Right lung (tissue), 5 donors: ENCODE measurements around the gene HOTAIR. TPM values are rescaled to one million over a fixed set of nuclear protein-coding genes. Genes with fewer than 3 reads are reported as not detected.
A peak's percentile ranks its signal among the peaks of the same experiment; 100 is the strongest.

Experiments
- DNase-seq, 2 donors: peaks; one replicate each; pipeline ENCODE4 v3.0.0-alpha.2; 2013
- polyA plus RNA-seq, 5 donors: library from polyadenylated mRNA; unstranded; fragments of 120-200 nt; gene quantifications; one replicate each; pipeline versions ENCODE4 v1.2.1 to v1.2.3, GENCODE V29; 2013; ENCODE audit warnings: inconsistent platforms in 1 of 5, low replicate concordance in 1 of 5; ENCODE audit not compliant: insufficient read length in 5 of 5, insufficient read depth in 1 of 5

HOTAIR gene
- polyA plus RNA-seq, 5 donors: 0.13 TPM; not detected in 4

DNA sequence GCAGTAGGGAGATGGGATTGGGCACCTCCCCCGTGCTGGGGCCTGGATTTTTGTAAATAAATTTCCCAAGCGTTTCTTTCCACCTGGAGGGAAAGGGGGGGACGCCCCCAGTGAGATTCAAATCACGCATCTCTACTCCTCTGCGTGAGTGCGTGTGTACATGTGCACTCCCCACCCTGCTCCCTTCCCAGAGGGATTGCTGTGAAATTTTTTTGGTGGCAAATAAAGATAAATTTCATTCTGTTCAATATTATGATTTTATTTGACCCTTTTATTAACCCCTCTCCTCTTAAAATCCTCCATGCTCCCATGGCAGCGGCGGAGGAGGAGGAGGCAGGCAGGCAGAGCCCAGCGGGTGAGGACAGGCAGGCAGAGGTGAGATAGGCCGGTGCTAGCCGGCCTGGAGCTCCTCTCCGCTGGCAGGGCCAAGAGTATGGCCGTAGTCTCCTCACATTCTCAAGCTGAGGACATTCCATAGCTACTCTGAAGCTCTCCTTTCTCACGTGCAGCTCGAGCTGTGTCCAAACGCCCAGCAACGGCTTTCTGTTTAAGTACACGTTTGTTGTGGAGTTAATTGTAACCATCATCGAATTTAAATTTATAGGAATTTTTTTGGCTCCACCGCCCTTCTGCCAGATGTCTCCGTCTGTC is 1.5 kb upstream of the HOTAIR start:
- DNase-seq: peak in 1 of 2 donors; percentile 48

GRCh38 chr12:53975479-53976152 is 862 bp upstream of the HOTAIR start:
- DNase-seq: no peak

DNA sequence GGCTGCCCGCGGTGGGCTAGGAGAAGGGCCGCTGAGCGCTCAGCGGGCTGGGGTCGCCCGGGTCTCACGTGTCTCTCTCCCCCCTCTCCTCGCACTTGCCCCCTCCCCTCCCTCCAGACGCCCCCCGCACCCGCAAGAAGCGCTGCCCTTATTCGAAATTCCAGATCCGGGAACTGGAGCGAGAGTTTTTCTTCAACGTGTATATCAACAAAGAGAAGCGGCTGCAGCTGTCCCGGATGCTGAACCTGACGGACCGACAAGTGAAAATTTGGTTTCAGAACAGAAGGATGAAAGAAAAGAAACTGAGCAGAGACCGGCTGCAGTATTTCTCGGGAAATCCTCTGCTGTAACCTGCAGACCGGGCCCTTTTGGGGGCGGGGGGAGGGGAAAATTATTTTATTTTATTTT is 314 bp upstream of the HOTAIR start:
- no peak for DNase-seq

GRCh38 chr12:53973236-53974042 is 1.3 kb downstream of the HOTAIR start:
- no peak for DNase-seq

DNA sequence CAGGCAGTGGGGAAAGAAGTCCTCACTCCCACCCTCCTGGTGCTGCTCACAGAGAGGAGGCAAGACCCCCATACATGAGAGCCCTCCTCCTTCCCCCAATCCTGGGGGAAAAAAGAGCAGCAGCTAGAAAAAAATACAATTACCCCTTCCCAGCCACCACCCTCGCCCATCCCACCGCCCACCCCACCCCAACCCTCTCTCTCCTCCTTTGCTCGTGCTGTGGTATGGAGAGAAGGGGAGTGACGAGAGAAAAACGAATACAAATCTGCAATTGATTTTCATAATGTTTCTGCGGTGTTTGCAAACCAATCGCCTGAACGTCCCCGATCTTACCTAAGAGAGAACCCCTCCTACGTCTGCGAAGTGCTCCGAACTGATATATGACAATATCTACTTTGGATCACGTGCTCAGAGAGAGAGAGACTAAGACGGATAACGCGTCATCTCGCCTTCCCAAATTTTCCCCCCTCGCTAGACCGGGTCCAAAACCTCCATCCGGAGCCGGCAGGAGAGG is 2.0 kb downstream of the HOTAIR start, which contains the start of gene HOXC11:
HOXC11 (plus strand) TSS at position 405 of the 514 bp plus-strand sequence. CDS start 116 bp downstream, outside the sequence.
- no peak for DNase-seq

DNA sequence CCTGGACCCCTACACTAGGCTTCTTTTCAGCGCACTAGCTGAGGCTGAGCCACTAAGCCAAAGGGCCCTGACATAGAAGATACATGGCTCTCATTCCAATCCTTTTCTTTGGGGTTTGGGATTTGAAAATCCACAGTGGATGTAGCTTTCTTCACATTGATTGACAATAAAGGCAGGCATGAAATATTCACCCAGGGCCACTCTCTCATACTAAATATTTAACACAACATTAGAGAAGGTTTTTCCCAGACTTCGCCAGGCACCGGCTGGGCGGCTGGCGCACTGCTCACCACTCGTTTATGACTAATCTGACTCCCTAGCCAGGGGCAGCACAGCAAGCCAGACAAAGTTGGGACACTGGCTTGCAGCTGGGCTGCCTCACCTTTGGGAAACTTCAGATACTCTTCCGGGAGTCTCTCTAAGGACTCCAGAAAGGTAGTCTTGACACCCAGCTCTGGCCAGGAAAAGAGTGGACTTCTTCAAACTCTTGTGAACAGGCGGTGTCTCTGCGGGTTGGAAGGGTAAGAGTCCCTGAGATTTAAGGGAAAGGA is 2.5 kb downstream of the HOTAIR start:
- no peak for DNase-seq

- no peak for DNase-seq
Observed at GRCh38 chr12:53971686-53972085, 3.1 kb downstream of the HOTAIR start.

GRCh38 chr12:53971129-53971528 is 3.6 kb downstream of the HOTAIR start:
- no peak for DNase-seq

GRCh38 chr12:53970451-53970850 is 4.3 kb downstream of the HOTAIR start:
- no peak for DNase-seq

DNA sequence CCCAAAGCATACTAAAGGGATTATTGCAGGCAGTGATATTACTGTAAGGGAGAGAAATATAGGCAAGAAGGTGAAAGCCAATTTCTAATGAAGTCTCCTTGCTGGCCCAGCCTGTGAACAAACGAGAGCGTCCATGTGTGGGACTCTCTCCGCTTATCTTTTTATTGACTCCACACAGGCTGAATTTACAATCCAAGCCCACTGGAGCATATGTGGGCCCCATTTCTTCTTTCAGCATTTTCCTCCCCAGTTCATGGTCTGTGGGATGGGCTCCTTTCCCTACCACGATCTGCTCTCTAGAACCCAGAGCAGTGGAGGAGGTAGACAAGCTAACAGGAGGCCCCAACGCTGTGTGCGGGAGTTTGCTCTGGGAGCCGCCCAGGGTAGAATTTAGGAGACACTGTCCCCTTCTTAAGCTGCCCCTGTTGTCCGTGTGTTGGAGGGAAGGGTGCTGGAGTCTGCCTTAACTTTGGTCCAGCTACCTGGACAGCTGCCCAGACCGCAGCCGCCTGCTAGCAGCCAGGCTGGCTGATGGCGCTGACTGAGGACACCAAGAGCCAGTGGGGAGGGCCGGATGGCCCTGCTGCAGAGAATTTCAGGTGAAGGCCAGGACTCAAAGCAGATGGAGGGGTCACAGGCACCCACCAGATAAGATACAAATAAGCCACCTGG is 5.0 kb downstream of the HOTAIR start:
- DNase-seq: no peak

- DNase-seq: no peak
Observed at GRCh38 chr12:53968214-53969127, 6.3 kb downstream of the HOTAIR start.

- DNase-seq: no peak
Observed at GRCh38 chr12:53967421-53967925, 7.3 kb downstream of the HOTAIR start.

DNA sequence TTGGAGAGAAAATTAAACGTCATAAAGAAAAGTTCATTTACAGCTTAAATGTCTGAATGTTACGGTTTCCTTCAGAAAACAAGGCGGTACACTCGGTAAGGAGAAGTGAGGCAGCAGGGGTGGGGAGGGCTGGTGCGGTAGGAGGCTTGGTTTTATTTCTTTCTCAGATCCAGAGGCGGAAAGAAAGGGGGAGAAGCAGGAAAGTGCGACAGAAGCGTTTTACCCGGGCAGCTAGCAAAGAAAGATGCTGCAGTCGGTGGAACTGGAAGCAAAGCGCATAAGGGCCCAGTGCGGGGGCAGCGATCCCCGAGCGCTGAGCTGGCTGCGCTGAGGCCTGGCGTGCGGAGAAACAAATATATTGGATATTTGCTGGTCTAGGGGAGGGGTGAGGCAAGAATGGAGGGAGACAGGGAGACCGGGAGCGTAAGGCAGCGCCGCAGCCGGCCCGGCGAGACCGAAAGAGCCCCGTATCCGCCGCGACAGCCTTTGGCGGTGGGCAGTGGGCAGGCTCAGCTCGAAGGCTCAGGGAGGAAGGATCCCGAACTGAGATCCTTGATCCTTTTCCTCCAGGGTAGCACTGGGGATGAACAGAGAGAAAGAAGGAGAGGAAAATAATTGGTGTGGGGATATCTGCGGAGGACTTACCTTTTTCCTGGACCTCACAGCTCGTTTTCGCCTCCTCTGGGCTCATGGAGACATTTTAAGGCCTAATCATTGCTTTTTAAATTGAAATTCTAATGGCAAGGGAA is 8.2 kb downstream of the HOTAIR start:
- no peak for DNase-seq

DNA sequence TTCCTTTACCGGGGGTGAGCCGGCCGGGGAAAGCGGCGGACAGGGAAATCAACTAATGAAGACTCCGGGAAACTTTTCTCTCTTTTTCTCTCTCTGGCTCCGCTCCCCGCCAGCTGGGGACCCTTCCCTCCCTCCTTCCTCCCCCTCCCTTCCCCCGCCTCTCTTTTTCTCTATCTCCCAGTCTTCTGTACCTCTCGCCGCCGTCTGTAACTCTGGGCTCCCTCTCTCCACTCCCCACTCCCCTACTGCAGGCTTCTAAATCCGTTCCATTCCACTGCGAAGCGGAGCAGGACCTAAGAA is 8.7 kb downstream of the HOTAIR start:
- no peak for DNase-seq

DNA sequence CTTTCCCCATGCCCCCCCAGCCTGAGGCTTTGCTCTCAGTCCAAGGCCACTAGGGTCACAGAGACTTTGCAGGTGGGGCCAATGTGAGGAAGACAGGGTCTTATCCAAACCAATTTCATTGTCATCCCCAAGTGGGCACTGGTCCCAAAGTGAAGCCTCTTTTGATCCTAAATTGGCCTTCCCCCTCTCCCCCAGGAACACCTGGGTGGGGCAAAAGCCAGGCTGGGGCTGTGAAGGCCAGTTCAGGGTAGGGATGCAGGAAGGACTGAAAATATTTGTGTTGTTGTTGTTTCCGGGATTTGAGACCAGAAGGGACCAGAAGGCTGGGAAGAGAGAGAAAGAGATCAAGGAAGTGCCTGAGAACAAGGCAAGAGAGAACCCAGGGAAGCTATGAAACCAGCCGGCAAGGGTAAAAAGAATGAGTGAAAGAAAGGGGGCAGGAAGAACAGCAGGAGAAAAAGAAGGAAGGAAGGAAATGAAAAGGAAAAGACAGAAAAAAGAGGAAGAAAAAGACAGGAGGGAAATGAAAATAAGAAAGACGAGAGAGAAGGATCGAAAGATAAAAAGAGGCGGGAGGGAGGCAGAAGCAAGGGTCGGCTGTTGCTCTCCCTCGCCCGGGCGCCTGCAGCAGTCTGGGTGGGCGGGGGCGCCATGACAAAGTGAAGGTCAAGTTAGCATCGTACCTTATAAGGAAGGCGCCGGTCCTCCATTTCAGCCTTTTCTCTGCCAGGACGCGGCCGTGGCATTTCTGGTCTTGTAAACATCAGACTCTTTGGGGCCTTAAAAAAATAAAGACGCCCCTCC is 9.3 kb downstream of the HOTAIR start:
- DNase-seq: no peak

DNA sequence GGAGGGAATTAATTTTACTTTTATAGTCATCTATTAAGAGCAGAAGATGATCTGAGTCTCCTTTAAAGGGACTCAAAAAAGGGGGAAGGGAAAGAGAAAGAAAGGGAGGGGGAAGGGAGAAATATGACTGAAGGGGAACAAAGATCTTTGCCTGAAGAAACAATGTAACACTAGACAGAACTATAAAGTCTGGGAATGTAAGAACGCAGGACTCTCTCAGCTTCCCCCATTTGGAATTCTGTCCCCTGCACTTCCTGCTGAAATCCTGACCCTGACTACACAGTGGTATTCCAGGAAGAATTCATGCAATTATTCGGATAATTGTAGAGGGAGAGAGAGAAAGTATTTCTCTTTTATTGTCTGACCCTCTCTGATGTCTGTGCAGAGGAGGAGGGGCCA is 10.4 kb downstream of the HOTAIR start:
- DNase-seq: no peak

- DNase-seq: no peak
Observed at GRCh38 chr12:53963434-53964314, 11.1 kb downstream of the HOTAIR start.

DNA sequence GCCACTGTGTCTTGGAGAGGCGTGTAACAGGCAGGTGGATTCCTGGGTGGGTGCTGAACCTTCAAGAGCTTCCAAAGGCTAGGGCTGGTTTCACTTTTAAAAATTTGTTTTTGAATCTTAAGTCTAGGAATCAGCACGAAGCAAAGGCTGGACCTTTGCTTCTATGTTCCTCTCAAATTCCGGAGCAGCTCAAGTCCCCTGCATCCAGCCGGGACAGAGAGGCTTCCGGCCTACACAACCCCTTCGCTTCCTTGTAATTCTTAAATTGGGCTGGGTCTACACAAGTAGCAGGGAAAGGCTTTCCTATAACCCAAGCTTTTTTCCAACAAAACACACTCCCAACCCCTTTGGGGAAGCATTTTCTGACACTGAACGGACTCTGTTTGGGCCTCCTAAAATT is 11.7 kb downstream of the HOTAIR start:
- DNase-seq: no peak
